ENCODE results near the gene ADAMTS2.

ADAMTS2 gene

DNA sequence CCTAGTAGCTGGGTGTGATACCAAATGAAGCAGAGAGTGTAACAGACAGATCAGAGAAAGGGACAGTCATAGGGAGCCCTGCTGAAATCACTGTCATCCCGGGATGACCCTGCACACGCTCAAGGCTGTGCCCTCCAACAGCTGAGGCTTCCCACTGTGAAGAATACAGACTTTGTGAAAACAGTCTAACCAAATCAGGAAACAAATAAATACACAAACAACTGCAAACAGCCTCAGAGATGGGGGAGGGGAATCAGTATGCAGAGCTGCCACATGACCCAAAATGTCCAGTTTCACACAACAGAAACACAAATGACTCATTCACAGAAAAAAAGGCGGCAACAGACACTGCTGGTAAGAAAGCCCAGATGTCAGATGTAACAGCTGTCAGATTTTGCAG, 101.9 kb downstream of the ADAMTS2 start:
- DNase-seq (ENCODE audit: insufficient read length, low spot score) (no peak), FAIRE-seq (no peak)
- TF ChIP-seq CTCF (IDR thresholded peaks at IDR 0.05; ENCODE audit: insufficient read depth, missing control alignments) = no peak

- FAIRE-seq (no peak), DNase-seq (ENCODE audit: insufficient read length, low spot score) (no peak)
- TF ChIP-seq CTCF (IDR thresholded peaks at IDR 0.05; ENCODE audit: insufficient read depth, missing control alignments) = no peak
Observed at GRCh38 chr5:179242676-179243075, 102.6 kb downstream of the ADAMTS2 start.

DNA sequence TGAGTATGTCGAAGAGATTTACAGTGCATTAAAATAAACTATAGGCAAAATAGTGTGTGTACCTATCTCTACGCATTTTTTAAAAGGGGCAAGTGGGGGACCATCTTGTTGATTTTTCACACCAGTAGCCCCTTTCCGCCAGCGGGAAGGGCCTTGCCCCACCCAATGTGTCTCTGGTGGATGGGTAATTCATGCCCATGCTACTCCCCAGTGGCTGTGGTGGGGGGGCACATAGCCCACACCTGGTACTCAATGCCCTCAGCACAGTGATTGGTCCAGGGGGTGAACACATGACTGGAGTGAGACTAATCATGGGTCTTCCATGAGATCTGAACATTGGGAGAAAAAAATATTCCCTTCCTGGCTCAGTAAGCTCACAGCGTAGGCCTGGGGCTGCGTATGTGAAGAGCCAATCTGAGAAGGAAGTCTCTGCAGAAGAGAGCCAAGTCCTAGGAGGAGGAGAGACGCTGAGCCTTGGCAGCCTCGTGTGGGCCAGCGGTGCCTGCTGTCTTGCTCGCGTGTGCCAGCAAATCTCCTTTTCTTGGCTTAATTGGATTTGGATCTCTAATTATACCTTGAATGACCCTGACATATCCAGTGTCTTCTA, 103.4 kb downstream of the ADAMTS2 start:
- FAIRE-seq = no peak

DNA sequence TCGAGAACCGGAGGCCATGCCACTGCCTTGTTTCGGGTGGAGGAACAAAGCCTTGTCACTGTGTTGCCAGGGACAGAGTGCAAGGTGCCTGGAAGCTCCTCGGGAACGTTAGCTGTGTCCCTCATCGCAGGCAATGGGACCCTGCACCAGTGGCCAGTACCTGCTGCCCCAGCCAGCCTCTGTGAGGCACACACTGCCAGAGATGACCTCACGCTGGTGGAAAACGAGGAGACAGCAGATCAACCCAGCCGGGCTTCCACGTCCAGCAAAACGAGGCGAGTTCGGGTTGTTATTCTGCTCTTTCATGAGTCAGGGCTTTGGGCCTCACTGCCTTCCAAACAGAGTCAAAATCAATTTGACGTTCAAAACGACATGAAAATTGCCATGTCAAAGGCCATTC, 104.1 kb downstream of the ADAMTS2 start:
- TF ChIP-seq CTCF (IDR thresholded peaks at IDR 0.05; ENCODE audit: insufficient read depth, missing control alignments) = no peak
- FAIRE-seq (no peak), DNase-seq (ENCODE audit: insufficient read length, low spot score) (no peak)

More for the DNA sequence above, 103.4 kb downstream of the ADAMTS2 start:
- no peak for TF ChIP-seq CTCF (IDR thresholded peaks at IDR 0.05; ENCODE audit: insufficient read depth, missing control alignments)
- DNase-seq (ENCODE audit: insufficient read length, low spot score) = peak; percentile 62

DNA sequence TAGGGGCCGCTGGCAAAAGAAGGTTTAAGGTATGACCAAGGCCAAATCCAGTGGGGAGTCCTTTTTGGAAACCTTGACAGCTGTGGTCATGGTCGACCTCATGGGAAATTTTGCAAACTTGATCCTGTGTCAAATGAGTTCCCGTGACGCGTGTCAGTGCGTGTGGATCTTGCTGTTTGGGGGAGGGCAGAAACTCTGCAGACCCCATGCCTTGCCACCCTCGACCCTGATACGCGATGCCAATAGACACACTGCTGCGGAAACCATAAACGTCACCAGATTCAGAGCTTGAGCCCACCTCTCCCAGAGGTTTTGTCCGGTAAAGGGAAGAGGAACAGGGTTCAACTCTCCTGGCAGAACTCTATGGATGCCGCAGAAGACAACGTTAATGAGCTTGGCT, 104.7 kb downstream of the ADAMTS2 start:
- FAIRE-seq = no peak
- no peak for TF ChIP-seq CTCF (IDR thresholded peaks at IDR 0.05; ENCODE audit: insufficient read depth, missing control alignments)

DNA sequence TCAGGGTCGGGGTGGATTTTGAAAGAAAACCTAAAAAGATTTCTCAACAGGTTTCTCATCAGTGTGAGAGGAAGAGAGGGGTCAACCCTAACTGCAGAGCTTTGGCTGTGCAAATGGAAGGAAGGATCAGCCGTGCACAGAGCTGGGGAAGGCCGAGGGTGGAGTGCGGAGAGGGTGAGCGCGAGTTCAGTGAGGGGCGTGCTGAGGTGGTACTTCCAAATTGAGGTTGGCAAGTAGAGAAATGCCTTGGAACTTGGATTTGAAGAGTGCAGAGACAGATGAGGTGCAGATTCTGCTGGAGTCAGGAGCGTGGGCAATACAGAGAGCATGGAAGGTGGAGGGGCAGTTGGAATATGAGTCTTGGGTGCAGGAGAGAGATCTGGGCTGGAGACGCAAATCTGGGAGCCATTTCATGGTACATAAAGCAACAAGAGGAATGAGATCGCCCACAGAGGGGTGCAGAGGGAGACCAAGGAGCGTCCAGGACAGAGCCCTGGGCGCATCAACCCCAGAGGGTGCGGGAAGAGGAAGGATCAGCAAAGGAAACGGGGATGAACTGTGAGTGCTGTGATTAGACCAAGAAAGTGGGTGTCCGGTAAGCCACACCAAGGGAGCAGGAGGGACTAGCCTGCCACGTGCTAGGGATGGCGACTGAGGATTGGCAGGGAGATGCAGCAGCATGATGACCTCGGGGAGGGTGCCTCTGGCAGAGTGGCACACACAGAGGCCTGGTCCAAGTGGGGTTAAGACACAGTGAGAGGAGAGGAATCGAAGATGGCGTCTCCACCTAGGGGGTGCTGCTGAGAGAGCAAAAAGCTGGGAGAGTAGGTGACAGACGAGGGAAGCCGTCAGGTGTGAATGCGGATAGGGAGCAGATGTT, 105.8 kb downstream of the ADAMTS2 start:
- FAIRE-seq (no peak), DNase-seq (ENCODE audit: insufficient read length, low spot score) (no peak)
- no peak for TF ChIP-seq CTCF (IDR thresholded peaks at IDR 0.05; ENCODE audit: insufficient read depth, missing control alignments)

More for the DNA sequence above, 104.7 kb downstream of the ADAMTS2 start:
- no peak for DNase-seq (ENCODE audit: insufficient read length, low spot score)

DNA sequence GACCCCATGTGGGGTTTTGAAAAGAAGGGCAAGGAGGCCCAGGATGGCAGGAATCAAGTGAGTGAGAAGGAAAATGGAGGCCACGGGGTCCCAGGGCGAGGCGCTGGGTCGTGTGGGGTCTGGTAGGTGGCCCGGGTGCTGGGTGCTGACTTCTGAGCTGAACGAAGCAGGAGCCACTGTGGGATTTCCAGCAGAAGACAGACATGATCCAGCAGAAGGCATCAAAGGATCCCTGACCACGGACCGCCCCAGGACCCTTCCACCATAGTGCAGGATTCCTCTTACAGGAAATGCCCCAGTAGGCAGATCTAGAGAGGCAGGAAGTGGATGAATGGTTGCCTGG, 106.7 kb downstream of the ADAMTS2 start:
- no peak for TF ChIP-seq CTCF (IDR thresholded peaks at IDR 0.05; ENCODE audit: insufficient read depth, missing control alignments)
- no peak for FAIRE-seq
- DNase-seq (ENCODE audit: insufficient read length, low spot score) = no peak
